ENCODE data around the gene POLG2. TPM values are rescaled to one million over a fixed set of nuclear protein-coding genes. Genes with fewer than 3 reads are reported as not detected.

POLG2 gene
- polyA plus RNA-seq, 1 donor from 2014 or later: 16.9 TPM

DNA sequence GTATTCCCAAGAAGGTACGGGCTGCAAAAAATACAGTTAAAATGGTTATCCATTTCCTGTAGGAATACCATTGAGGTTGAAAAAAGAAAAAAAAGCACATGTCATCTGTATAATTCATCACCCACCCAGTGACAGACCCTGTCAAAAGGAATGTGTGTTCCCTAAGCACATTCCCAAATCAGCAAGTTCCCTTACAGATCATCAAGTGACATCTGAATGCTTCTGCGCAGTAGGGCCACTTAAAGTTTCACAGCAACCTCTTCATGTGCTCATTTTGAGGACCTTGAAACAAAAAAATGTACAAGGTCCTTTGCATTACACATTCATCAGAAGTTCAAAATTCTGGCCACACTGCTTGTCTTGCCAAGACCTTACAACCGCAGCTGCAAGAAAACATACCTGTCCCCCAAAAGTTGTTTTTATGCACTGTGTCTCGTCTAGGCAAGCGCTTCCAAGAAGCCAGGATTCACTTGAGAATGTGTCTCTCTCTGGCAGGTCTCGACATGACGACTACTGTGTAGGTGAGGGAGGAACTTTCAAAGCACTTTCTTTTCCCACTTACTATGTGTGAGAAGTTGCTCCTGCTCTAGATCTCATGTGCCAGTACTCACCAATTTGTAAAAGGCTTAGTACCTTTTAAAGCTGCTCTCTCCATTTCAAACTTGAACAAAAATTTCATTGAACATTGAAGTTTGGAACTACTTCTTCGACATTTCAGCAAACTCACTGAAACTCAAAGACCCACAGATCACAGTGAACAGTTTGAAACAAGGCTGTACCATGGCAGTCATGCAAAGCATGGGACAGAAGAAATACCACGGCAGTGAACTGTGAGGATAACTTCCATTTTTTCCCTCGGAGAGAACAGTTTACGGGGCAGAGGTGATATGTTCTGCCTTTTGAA lies 4.3 kb upstream of the POLG2 start:
- peaks cover 32% of the 10 kb centered on the region for H3K36me3 ChIP-seq (ENCODE audit: insufficient read depth, low read length)
- H3K4me3 ChIP-seq (ENCODE audit: low read length): no peak overlapping the region
- H3F3A ChIP-seq (ENCODE audit: insufficient read depth, low read length, poor library complexity, severe bottlenecking): peaks cover 19% of the 10 kb centered on the region
- no peaks in the 10 kb centered on the region for H3K9me2 ChIP-seq (ENCODE audit: insufficient read depth, low read length)
- peaks cover 28% of the 10 kb centered on the region for H4K20me1 ChIP-seq (ENCODE audit: insufficient read depth)
- no peaks in the 10 kb centered on the region for H3K27me3 ChIP-seq (ENCODE audit: insufficient read depth, low read depth, low read length)
- H2AFZ ChIP-seq (ENCODE audit: low read depth, low read length): no peak overlapping the region
- peaks cover 59% of the 10 kb centered on the region for H3K79me2 ChIP-seq (replicated peaks; ENCODE audit: insufficient read depth, low read length)
- no peaks in the 10 kb centered on the region for H3K9me3 ChIP-seq (ENCODE audit: low read length)
- H3K9ac ChIP-seq (ENCODE audit: low read length): no peak overlapping the region
- no peak for TF ChIP-seq EZH2 (IDR thresholded peaks at IDR 0.05; ENCODE audit: borderline replicate concordance, insufficient read depth, low read length, poor library complexity, severe bottlenecking)
- no peak for TF ChIP-seq EP300 (conservative IDR thresholded peaks at IDR 0.05; ENCODE audit: poor library complexity, severe bottlenecking)
- no peak for TF ChIP-seq TAF1 (IDR thresholded peaks at IDR 0.05; ENCODE audit: low read depth)
- TF ChIP-seq SMC3 (conservative IDR thresholded peaks at IDR 0.05; ENCODE audit: poor library complexity): no peak
- TF ChIP-seq POLR2AphosphoS5 (IDR thresholded peaks at IDR 0.05): no peak
- no peak for TF ChIP-seq MXI1 (conservative IDR thresholded peaks at IDR 0.05; ENCODE audit: poor library complexity, severe bottlenecking)
- TF ChIP-seq, protein P1, sequence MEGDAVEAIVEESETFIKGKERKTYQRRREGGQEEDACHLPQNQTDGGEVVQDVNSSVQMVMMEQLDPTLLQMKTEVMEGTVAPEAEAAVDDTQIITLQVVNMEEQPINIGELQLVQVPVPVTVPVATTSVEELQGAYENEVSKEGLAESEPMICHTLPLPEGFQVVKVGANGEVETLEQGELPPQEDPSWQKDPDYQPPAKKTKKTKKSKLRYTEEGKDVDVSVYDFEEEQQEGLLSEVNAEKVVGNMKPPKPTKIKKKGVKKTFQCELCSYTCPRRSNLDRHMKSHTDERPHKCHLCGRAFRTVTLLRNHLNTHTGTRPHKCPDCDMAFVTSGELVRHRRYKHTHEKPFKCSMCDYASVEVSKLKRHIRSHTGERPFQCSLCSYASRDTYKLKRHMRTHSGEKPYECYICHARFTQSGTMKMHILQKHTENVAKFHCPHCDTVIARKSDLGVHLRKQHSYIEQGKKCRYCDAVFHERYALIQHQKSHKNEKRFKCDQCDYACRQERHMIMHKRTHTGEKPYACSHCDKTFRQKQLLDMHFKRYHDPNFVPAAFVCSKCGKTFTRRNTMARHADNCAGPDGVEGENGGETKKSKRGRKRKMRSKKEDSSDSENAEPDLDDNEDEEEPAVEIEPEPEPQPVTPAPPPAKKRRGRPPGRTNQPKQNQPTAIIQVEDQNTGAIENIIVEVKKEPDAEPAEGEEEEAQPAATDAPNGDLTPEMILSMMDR (IDR thresholded peaks at IDR 0.05; ENCODE audit: poor library complexity, severe bottlenecking): no peak
- TF ChIP-seq, protein P2, sequence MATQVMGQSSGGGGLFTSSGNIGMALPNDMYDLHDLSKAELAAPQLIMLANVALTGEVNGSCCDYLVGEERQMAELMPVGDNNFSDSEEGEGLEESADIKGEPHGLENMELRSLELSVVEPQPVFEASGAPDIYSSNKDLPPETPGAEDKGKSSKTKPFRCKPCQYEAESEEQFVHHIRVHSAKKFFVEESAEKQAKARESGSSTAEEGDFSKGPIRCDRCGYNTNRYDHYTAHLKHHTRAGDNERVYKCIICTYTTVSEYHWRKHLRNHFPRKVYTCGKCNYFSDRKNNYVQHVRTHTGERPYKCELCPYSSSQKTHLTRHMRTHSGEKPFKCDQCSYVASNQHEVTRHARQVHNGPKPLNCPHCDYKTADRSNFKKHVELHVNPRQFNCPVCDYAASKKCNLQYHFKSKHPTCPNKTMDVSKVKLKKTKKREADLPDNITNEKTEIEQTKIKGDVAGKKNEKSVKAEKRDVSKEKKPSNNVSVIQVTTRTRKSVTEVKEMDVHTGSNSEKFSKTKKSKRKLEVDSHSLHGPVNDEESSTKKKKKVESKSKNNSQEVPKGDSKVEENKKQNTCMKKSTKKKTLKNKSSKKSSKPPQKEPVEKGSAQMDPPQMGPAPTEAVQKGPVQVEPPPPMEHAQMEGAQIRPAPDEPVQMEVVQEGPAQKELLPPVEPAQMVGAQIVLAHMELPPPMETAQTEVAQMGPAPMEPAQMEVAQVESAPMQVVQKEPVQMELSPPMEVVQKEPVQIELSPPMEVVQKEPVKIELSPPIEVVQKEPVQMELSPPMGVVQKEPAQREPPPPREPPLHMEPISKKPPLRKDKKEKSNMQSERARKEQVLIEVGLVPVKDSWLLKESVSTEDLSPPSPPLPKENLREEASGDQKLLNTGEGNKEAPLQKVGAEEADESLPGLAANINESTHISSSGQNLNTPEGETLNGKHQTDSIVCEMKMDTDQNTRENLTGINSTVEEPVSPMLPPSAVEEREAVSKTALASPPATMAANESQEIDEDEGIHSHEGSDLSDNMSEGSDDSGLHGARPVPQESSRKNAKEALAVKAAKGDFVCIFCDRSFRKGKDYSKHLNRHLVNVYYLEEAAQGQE (IDR thresholded peaks at IDR 0.05; ENCODE audit: borderline replicate concordance): no peak
- TF ChIP-seq RAD21 (conservative IDR thresholded peaks at IDR 0.05): no peak
- no peak overlapping the region for H3K27ac ChIP-seq (ENCODE audit: low read length)
- no peak overlapping the region for H3K4me2 ChIP-seq (ENCODE audit: low read length)

DNA sequence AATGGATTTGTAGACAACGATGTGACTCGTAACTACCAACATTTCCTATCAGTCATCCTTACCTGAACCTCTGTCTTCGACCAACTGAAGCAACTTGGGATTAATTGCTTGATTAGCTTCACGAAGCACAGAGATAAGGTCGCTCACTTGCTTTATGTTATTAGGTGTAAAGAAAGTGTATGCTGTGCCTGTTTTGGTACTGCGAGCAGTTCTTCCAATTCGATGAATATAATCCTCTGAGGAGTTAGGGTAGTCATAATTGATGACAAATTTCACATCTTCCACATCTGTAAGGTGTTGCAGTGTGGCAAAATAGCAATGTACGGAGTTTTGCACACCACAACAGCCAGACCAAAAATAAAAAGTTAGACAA lies 3.6 kb upstream of the POLG2 start:
- peaks cover 32% of the 10 kb centered on the region for H3K36me3 ChIP-seq (ENCODE audit: insufficient read depth, low read length)
- no peaks in the 10 kb centered on the region for H3K27me3 ChIP-seq (ENCODE audit: insufficient read depth, low read depth, low read length)
- no peak overlapping the region for H3K4me3 ChIP-seq (ENCODE audit: low read length)
- TF ChIP-seq MXI1 (conservative IDR thresholded peaks at IDR 0.05; ENCODE audit: poor library complexity, severe bottlenecking): no peak
- no peak for TF ChIP-seq RAD21 (conservative IDR thresholded peaks at IDR 0.05)
- TF ChIP-seq, protein P2 (IDR thresholded peaks at IDR 0.05; ENCODE audit: borderline replicate concordance): no peak
- TF ChIP-seq TAF1 (IDR thresholded peaks at IDR 0.05; ENCODE audit: low read depth): no peak
- TF ChIP-seq EP300 (conservative IDR thresholded peaks at IDR 0.05; ENCODE audit: poor library complexity, severe bottlenecking): no peak
- TF ChIP-seq, protein P1 (IDR thresholded peaks at IDR 0.05; ENCODE audit: poor library complexity, severe bottlenecking): no peak
- TF ChIP-seq POLR2AphosphoS5 (IDR thresholded peaks at IDR 0.05): no peak
- TF ChIP-seq SMC3 (conservative IDR thresholded peaks at IDR 0.05; ENCODE audit: poor library complexity): no peak
- no peak for TF ChIP-seq EZH2 (IDR thresholded peaks at IDR 0.05; ENCODE audit: borderline replicate concordance, insufficient read depth, low read length, poor library complexity, severe bottlenecking)
- no peaks in the 10 kb centered on the region for H3K9me2 ChIP-seq (ENCODE audit: insufficient read depth, low read length)
- H3F3A ChIP-seq (ENCODE audit: insufficient read depth, low read length, poor library complexity, severe bottlenecking): peaks cover 19% of the 10 kb centered on the region
- H3K9ac ChIP-seq (ENCODE audit: low read length): no peak overlapping the region
- H3K27ac ChIP-seq (ENCODE audit: low read length): no peak overlapping the region
- no peak overlapping the region for H2AFZ ChIP-seq (ENCODE audit: low read depth, low read length)
- H3K79me2 ChIP-seq (replicated peaks; ENCODE audit: insufficient read depth, low read length): peaks cover 56% of the 10 kb centered on the region
- no peak overlapping the region for H3K4me2 ChIP-seq (ENCODE audit: low read length)
- H3K9me3 ChIP-seq (ENCODE audit: low read length): no peaks in the 10 kb centered on the region
- H4K20me1 ChIP-seq (ENCODE audit: insufficient read depth): peaks cover 28% of the 10 kb centered on the region
